Heart right ventricle (tissue), 16 donors: ENCODE data around the gene URI1. TPM values are rescaled to one million over a fixed set of nuclear protein-coding genes. Genes with fewer than 3 reads are reported as not detected.

Source experiments
- ATAC-seq, 8 donors: fragments of 200-7000 bp; cut with Tn5 transposase; one replicate each; pipeline ENCODE4 v1.9.1; 2020; ENCODE audit warnings: mild to moderate bottlenecking in 8 of 8, moderate library complexity in 8 of 8, moderate number of reproducible peaks in 1 of 8
- DNase-seq, 2 donors: peaks; one replicate each; pipeline ENCODE4 v3.0.0-alpha.2; 2020
- H3K27ac ChIP-seq, 10 donors: fragments of 200-600 bp; sonication (generic) in 2 of 10; one replicate each; pipeline versions ENCODE4 v1.5.0 to v1.8.0; 2020 to 2022; ENCODE audit warnings: mild to moderate bottlenecking in 3 of 10
- H3K27me3 ChIP-seq, 7 donors: fragments of 200-600 bp; one replicate each; pipeline ENCODE4 v1.8.0; 2021 to 2022; ENCODE audit warnings: mild to moderate bottlenecking in 2 of 7
- H3K36me3 ChIP-seq, 9 donors: fragments of 200-600 bp; sonication (generic) in 1 of 9; one replicate each; pipeline versions ENCODE4 v1.5.0 to v1.8.0; 2020 to 2022; ENCODE audit warnings: mild to moderate bottlenecking in 2 of 9
- H3K4me1 ChIP-seq, 9 donors: fragments of 200-600 bp; sonication (generic) in 1 of 9; one replicate each; pipeline versions ENCODE4 v1.5.0 to v1.8.0; 2020 to 2022; ENCODE audit warnings: mild to moderate bottlenecking in 4 of 9
- H3K4me3 ChIP-seq, 10 donors: fragments of 200-600 bp; sonication (generic) in 2 of 10; one replicate each; pipeline versions ENCODE4 v1.5.0 to v1.8.0; 2020 to 2022; ENCODE audit warnings: mild to moderate bottlenecking in 7 of 10, moderate library complexity in 2 of 10
- H3K9me3 ChIP-seq, 11 donors: fragments of 200-600 bp in 10 of 11; sonication (generic) in 2 of 11; one replicate each; pipeline versions ENCODE4 v1.5.0 to v1.8.0; 2013 to 2022; ENCODE audit warnings: mild to moderate bottlenecking in 2 of 11, control low read depth in 1 of 11, moderate library complexity in 1 of 11
- CTCF ChIP-seq, 9 donors: fragments of 200-600 bp; sonication (generic) in 2 of 9; IDR thresholded peaks; one replicate each; pipeline versions ENCODE4 v1.5.0 to v1.8.0; 2021 to 2022; ENCODE audit warnings: antibody characterized with exemption in 9 of 9, mild to moderate bottlenecking in 5 of 9, moderate library complexity in 1 of 9
- WGBS, 2 donors: extraction: QIAGEN DNeasy Blood & Tissue Kit; methylation state at CpG; one replicate each; pipeline ENCODE4 v1.1.7; 2013; ENCODE audit warnings: inconsistent platforms in 1 of 2; 5-methylcytosine and 5-hydroxymethylcytosine counted together
- intact Hi-C, 10 donors: fragments of 100-400 bp; cut with DNase I; formaldehyde crosslinking; loops; one replicate each; pipeline versions ENCODE4 v1.11.1 to v1.14.2; 2022
- polyA plus RNA-seq, 2 donors: library from polyadenylated mRNA; stranded (reverse); fragments of 200-250 nt; gene quantifications; one replicate each; pipeline ENCODE4 v1.2.3, GENCODE V29; 2013
- total RNA-seq, 10 donors: library from RNA; stranded (reverse); fragmentation: NEBNext Ultra II Directional in 3 of 10; extraction: Animal tissue kit (Norgen Biotek cat#: 25700) in 3 of 10; gene quantifications; one replicate each; pipeline versions ENCODE4 v1.2.1 to v1.2.4, GENCODE V29; 2021 to 2023
- donor health status: Arrhythmogenic right ventricular cardiomyopathy.
- donor health status: ischemic (EF 13 %, LVEDD 7.1; RV severe dilation, severe dysfunction).
- donor health status: healthy with polysubstance abuse.
- donor health status: DM: no; HTN: yes; CAD: no.
- donor health status: DM: no; HTN: no; CAD: no.
- donor health status: ischemic (EF 25% LVEDD 6.9; RV normal size, moderate dysfunction).
- donor health status: ischemic (EF 25% LVEDD 5.7; RV mildly dilated, moderate dysfunction).
- donor health status: healthy.
- donor health status: DM: yes; HTN: yes; CAD: no.
- donor health status: Ischemic cardiomyopathy.
- donor health status: ischemic (EF 35%, LVEDD 5.7; RV mildly dilated, moderate dysfunction).
- donor health status: nonischemic (EF 11% LVEDD 7.7; RV severe dilation, severe dysfunction).
- donor health status: DM: yes; HTN: yes; CAD: no.
- donor health status: PGD.
- donor health status: ischemic (EF 29% LVEDD 5.4; RV normal size, mild dysfunction).
- donor health status: nonischemic (EF 23%, LVEDD 6.1; RV moderate dilation, normal function).

URI1 gene
- total and polyA plus RNA-seq, 12 donors: 10.2 to 47.7 (median 41.9) TPM

- no peak for TF ChIP-seq CTCF (IDR thresholded peaks at IDR 0.05)
- intact Hi-C loops: no loop called here
- no peak overlapping the region for H3K4me3 ChIP-seq
- no peaks in the 10 kb centered on the region for H3K27me3 ChIP-seq
- 61 to 63% methylated on average over 2 of the region's 2 CpGs for WGBS, 2 donors
- DNase-seq (no peak), ATAC-seq (no peak)
- no peaks in the 10 kb centered on the region for H3K36me3 ChIP-seq
- no peaks in the 10 kb centered on the region for H3K9me3 ChIP-seq
- no peak overlapping the region for H3K27ac ChIP-seq
- peaks cover 6 to 59% (median 38%) of the 10 kb centered on the region in 9 donors for H3K4me1 ChIP-seq
Measured at GRCh38 chr19:29971002-29971401, 29.0 kb downstream of the URI1 start.

GRCh38 chr19:29971648-29972047 lies 29.6 kb downstream of the URI1 start:
- Histone ChIP-seq H3K36me3 (no peaks in the 10 kb centered on the region), H3K27ac (no peak overlapping the region), H3K9me3 (no peaks in the 10 kb centered on the region), H3K4me3 (no peak overlapping the region), H3K27me3 (no peaks in the 10 kb centered on the region), H3K4me1 (peaks cover 6 to 52% (median 31%) of the 10 kb centered on the region in 9 donors)
- ATAC-seq (no peak), DNase-seq (no peak)
- no peak for TF ChIP-seq CTCF (IDR thresholded peaks at IDR 0.05)
- intact Hi-C loops: no loop called here
- WGBS, 2 donors: 93% methylated on average over 3 of the region's 3 CpGs

GRCh38 chr19:29974701-29975100 lies 32.7 kb downstream of the URI1 start:
- Histone ChIP-seq H3K36me3 (no peaks in the 10 kb centered on the region), H3K4me1 (peaks cover 0 to 35% (median 22%) of the 10 kb centered on the region in 9 donors), H3K27me3 (no peaks in the 10 kb centered on the region), H3K9me3 (no peaks in the 10 kb centered on the region), H3K4me3 (no peak overlapping the region), H3K27ac (no peak overlapping the region)
- intact Hi-C loops: no loop called here
- WGBS, 2 donors: 98% methylated on average over 2 of the region's 2 CpGs
- no peak for TF ChIP-seq CTCF (IDR thresholded peaks at IDR 0.05)
- no peak for ATAC-seq
- no peak for DNase-seq

- Histone ChIP-seq H3K4me3 (no peak overlapping the region), H3K36me3 (no peaks in the 10 kb centered on the region), H3K27me3 (no peaks in the 10 kb centered on the region), H3K27ac (no peak overlapping the region), H3K4me1 (peaks cover 0 to 24% (median 14%) of the 10 kb centered on the region in 9 donors), H3K9me3 (no peaks in the 10 kb centered on the region)
- intact Hi-C loops: no loop called here
- WGBS, 2 donors: 94 to 95% methylated on average over 6 of the region's 6 CpGs
- no peak for ATAC-seq
- TF ChIP-seq CTCF (IDR thresholded peaks at IDR 0.05): no peak
- DNase-seq: no peak
Measured at GRCh38 chr19:29976151-29976943, 34.3 kb downstream of the URI1 start.
